Stimulated activated CD8-positive, alpha-beta memory T cell treated with anti-CD3 and anti-CD28 coated beads, Interleukin-12 subunit alpha, Interleukin-12 subunit beta, amount 100 ng/mL, for 24 hours (primary cell): ENCODE data around the gene ARL10.
"Not testable (repeated sequence)": the region's sequence is repeated elsewhere in the genome, so short reads cannot be mapped to it uniquely, and the experiment has no call there.

Source experiments
- DNase-seq: peaks from one replicate; pipeline ENCODE4 v3.0.0-alpha.2; 2020; ENCODE audit errors: extremely low read depth

Gene ARL10

GRCh38 chr5:176388444-176389134, 23.3 kb downstream of the ARL10 start, which contains the start of the genes HIGD2A and NOP16:
TSS of gene HIGD2A (plus strand) at chr5:176388751. CDS start at chr5:176388820, 69 bp downstream.
TSS of gene NOP16 (minus strand) at chr5:176388598. CDS start at chr5:176388539, 59 bp downstream.
- DNase-seq = peak; percentile 100

DNA sequence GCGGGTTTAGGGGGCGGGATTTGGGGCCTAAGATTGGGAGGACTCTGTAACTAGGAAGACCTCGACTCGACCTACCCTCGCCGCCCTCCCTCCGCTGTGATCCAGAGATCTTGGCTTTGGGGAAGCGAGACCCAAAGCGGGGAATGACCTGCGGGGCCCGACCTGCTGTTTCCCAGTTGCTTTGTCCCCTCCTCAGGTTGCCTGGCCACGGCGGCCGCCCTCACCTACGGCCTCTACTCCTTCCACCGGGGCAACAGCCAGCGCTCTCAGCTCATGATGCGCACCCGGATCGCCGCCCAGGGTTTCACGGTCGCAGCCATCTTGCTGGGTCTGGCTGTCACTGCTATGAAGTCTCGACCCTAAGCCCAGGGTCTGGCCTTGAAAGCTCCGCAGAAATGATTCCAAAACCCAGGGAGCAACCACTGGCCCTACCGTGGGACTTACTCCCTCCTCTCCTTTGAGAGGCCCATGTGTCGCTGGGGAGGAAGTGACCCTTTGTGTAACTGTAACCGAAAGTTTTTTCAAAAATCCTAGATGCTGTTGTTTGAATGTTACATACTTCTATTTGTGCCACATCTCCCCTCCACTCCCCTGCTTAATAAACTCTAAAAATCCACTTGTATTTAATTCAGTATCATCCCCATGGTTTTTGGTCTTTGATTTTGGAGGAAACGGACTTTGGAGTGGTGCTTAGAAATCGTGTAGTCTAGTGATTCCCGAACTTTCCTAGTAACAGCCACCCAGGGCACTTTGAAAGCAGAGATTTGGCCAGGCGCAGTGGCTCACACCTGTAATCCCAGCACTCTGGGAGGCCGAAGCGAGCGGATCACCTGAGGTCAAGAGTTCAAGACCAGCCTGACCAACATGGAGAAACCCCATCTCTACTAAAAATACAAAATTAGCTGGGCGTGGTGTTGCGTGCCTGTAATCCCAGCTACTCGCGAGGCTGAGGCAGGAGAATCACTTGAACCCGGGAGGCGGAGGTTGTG, 24.1 kb downstream of the ARL10 start:
- DNase-seq = no peak

GRCh38 chr5:176391479-176391878, 26.2 kb downstream of the ARL10 start:
- no peak for DNase-seq

- DNase-seq = no peak
Measured at GRCh38 chr5:176391999-176392398, 26.7 kb downstream of the ARL10 start.

GRCh38 chr5:176392526-176392925, 27.2 kb downstream of the ARL10 start:
- no peak for DNase-seq

DNA sequence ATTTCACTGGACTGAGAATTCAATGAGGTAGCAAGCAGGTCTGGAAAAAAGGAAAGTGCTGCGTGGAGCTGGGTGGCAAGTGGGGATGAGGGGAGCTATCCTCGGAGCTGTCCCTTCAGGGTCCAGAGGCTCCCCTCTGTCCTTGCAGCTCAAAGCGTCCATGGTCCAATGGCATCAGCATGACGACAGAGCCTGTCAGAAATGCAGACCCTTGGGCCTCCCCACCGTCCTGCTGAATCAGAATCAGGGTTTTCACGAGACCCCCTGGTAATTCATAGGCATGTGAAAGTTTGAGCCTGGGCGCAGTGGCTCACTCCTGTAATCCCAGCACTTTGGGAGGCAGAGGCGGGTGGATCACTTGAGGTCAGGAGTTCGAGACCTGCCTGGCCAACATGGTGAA, 28.8 kb downstream of the ARL10 start:
- DNase-seq = no peak

DNA sequence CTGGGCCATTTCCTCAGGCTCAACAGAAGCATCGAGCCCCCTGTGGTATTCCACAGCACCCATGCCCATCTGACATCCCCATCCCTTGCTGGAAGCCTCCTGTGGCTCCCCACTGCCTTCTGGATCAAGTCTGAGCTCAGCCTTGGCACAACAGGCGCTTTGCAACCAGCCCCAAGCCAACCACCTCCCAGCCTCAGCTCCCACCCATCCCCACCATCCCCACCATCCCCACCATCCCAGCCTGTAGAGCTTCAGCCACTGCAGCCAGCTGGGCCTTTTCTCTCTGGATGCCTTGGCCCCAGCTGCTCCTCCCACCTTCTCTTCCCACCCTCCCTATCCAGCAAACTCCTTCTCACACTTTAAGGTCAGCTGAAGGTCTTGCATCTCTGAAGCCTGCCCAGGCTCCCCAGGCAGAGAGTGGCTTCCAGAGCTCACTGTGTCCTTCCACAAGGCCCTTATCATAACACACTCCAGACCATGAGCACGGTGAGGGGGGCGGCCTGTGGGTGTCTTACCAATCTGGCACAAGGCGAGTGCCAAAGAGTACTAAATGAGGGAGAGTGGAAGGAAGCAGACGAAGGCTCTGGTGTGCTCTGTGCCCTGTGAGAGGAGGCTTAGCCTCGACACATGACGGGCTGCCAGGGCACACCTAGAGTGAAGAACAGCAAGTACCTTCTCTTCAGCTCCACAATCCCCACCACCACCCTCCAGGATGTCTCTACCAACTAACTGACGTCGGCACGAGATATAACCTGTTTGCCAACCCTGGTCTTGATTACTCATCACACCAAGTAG, 29.8 kb downstream of the ARL10 start:
- DNase-seq = no peak

GRCh38 chr5:176396330-176396729, 31.0 kb downstream of the ARL10 start:
- no peak for DNase-seq

- no peak for DNase-seq
Measured at GRCh38 chr5:176397736-176398420, 32.6 kb downstream of the ARL10 start.

DNA sequence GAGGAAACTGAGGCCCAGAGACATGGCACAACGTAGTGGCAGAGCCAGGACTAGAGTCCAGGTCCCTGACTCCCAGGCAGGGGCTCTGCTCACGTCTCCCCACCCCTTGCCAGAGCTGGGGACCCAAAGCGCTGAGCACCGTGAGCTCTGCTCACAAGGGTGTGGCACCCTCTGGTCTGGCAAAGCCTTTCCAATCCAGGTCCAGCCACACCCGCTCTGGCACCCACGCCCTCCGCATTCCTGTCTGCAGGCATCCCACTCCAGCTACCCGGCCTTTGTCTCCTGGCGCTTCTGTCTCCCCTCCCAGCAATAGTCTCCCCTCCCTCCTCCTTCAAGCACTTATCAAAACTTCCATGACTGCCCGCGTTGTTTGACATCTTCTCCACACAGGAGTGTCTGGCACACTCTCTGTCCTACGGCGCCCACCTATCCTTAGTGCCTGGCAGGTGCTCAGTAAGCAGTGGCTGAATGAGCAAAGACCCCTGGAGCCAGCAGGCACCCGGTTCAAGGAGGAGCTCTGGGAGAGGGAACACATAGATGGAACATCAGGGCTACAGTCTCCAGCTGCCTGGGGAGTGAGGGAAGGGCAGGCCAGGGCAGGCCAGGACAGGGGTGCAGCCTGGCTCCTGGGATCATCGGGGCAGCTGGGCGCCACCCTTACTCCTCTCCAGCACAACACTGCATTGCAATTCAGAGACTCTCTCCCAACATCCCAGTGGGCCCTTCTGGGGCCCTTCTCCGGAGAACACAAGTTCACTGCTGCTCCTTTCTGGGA, 35.3 kb downstream of the ARL10 start:
- DNase-seq = no peak

- no peak for DNase-seq
Measured at GRCh38 chr5:176401281-176402205, 36.3 kb downstream of the ARL10 start.

DNA sequence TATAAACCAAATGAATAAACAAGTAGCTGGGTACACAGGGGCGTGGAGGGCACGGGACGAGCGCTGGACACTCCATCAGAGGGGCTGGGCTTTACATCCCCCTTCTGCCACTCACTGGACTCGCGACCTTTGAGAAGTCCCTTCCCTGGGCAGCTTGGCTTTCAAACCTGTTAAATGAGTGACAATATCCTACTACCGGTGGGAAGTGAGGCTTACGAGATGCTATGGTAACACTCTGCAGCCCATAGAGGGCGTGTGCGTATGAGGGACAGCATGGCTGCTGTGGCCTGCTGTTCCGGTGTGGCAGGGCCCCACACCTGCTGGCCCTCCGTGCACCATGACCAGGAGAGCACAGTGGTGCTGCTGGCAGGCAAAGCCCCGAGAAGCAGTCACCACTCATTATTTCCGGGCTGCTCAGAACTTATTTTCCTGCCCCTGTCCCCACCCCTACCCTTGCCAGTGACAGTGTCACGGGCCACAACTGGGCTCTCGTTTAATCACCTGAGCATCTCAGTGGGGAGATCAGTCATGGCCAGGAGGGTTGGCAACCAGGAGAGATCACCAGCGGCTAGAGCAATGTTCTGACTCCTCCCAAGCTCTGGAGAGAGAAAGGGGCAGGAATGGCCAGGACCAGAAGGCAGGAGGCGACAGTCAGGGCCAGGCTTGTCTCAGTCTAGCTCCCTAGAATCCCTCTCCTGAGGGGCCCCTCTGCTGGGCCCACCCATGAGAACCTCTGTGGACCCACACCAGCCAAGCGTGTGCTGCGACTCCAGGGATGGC, 40.6 kb downstream of the ARL10 start:
- no peak for DNase-seq

DNA sequence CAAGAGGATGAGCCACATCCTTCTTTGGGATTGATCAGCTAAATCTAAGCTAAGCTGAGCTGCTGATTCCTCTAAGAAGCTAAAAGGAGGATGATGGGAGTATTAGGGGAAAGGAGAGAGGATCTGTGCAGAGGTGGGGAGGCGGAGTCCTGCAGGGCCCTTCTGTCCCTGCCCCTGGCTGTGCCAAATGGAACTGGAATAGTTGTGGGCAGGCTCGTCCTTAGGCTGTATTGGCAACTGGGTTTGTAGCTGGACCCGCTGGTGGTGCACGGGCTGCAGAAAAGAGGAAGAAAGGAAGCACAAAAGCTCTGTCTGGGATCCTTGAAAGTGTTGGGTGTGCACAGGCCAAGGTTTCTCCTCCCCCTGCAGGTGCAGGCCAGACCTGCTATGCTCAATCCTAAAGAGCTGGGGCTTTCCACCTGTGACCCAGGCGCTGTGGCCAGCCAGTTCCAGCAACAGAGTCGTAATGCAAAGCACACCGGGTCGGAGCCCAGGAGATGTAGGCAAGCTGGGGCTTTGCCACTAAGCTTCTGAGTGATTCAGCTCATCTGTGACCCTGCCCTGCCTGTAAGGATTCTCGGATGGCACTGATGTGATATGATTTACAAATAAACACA, 41.3 kb downstream of the ARL10 start:
- no peak for DNase-seq

DNA sequence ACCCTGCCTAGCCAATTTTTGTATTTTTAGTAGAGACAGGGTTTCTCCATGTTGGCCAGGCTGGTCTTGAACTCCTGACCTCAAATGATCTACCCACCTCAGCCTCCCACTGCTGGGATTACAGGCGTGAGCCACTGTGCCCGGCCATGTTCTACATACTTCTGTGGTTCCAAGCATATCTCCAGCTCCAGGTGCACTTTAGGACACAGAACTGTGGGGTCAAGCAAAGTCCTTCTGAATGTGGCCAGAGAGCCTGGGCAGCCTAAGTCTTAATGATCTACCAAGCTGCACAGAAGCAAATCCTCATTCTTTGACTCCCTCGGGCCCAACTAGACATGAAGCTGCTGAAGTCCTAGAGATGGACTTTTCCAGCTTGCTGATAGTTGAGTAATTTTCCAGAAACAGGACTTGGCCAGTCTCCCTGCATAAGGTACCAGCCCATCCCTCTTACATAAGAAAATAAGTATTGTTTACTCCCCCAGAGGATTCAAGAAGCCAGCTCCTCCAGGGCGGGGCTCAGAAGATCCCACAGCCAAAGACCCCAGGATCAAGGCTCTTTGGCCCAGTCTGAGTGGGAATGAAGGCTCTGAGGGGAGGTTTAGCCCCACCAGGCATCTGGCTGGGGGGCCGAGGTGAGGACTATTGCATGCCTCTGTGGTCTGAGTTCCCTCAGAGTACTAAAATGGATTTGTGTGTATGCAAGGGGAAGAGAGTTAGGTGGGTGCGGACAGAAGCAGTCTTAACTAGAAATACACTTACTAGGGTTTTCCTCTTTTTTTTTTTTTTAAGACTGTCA, 42.4 kb downstream of the ARL10 start:
- no peak for DNase-seq

DNA sequence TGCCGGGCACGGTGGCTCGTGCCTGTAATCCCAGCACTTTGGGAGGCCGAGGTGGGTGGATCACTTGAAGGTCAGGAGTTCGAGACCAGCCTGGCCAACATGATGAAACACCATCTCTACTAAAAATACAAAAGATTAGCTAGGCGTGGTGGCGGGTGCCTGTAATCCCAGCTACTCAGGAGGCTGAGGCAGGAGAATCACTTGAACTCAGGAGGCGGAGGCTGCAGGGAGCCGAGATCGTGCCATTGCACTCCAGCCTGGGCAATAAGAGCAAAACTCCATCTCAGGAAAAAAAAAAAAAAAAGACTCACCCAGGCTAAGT, 42.9 kb downstream of the ARL10 start:
- not testable (repeated sequence) for DNase-seq

- DNase-seq = no peak
Measured at GRCh38 chr5:176408590-176408989, 43.3 kb downstream of the ARL10 start.

- no peak for DNase-seq
Measured at GRCh38 chr5:176409765-176410164, 44.5 kb downstream of the ARL10 start.
